Vagina (tissue), 2 donors: ENCODE data around the gene EPS15.

ENCODE experiments used
- CTCF ChIP-seq, 3 experiments: fragments of 450-650 bp in 2 of 3; fragments of 200-600 bp in 1 of 3; sonication (generic) in 1 of 3; IDR thresholded peaks; one replicate each; pipeline ENCODE4 v1.5.1; 2017 to 2019; ENCODE audit warnings: antibody characterized with exemption in 3 of 3, mild to moderate bottlenecking in 2 of 3, moderate library complexity in 2 of 3
- POLR2A ChIP-seq, 2 donors: fragments of 450-650 bp; IDR thresholded peaks; one replicate each; pipeline ENCODE4 v1.6.1; 2017; ENCODE audit warnings: antibody characterized with exemption in 2 of 2, mild to moderate bottlenecking in 2 of 2, moderate library complexity in 2 of 2
- POLR2AphosphoS5 ChIP-seq, 2 donors: sonication (generic); formaldehyde crosslinking; IDR thresholded peaks; one replicate each; pipeline ENCODE4 v1.9.0; 2017; ENCODE audit warnings: antibody characterized with exemption in 2 of 2, mild to moderate bottlenecking in 2 of 2, low read depth in 1 of 2; ENCODE audit not compliant: insufficient read depth in 1 of 2

- no peak for TF ChIP-seq CTCF (IDR thresholded peaks at IDR 0.05)
- no peak for TF ChIP-seq POLR2AphosphoS5 (IDR thresholded peaks at IDR 0.05; ENCODE audit: insufficient read depth in 1 of 2, low read depth in 1 of 2)
- TF ChIP-seq POLR2A (IDR thresholded peaks at IDR 0.05), result no peak
These were observed 91.6 kb downstream of the EPS15 start for GRCh38 chr1:51427438-51427837.
